Nephron (organoid): ENCODE measurements around the gene NPBWR2.
"Not testable (repeated sequence)": the region's sequence is repeated elsewhere in the genome, so short reads cannot be mapped to it uniquely, and the experiment has no call there.

Source experiments
- H3K27ac Mint-ChIP-seq, 3 experiments: 2 replicates each; pipeline ENCODE4 v1.8.0; 2020; ENCODE audit warnings: mixed read lengths in 3 of 3, mild to moderate bottlenecking in 2 of 3, moderate library complexity in 1 of 3
- H3K27me3 Mint-ChIP-seq: 2 replicates; pipeline ENCODE4 v1.8.0; 2021; ENCODE audit warnings: low read depth, mild to moderate bottlenecking, moderate library complexity, mixed read lengths
- H3K36me3 Mint-ChIP-seq: 2 replicates; pipeline ENCODE4 v1.8.0; 2020; ENCODE audit warnings: low read depth, mixed read lengths
- H3K4me1 Mint-ChIP-seq: 2 replicates; pipeline ENCODE4 v1.8.0; 2020; ENCODE audit warnings: mixed read lengths
- H3K4me3 Mint-ChIP-seq, 3 experiments: 2 replicates each; pipeline ENCODE4 v1.8.0; 2020; ENCODE audit warnings: mild to moderate bottlenecking in 3 of 3, mixed read lengths in 3 of 3, moderate library complexity in 2 of 3
- H3K9me3 Mint-ChIP-seq: 2 replicates; pipeline ENCODE4 v1.8.0; 2020; ENCODE audit warnings: mixed read lengths
- TF ChIP-seq, protein P1 (sequence below), 3 experiments: fragments of 200-600 bp; sonication (generic); IDR thresholded peaks; one replicate each; pipeline ENCODE4 v1.5.0; 2021; ENCODE audit warnings: antibody characterized with exemption in 3 of 3; ENCODE audit not compliant: unreplicated experiment in 3 of 3

NPBWR2 gene

DNA sequence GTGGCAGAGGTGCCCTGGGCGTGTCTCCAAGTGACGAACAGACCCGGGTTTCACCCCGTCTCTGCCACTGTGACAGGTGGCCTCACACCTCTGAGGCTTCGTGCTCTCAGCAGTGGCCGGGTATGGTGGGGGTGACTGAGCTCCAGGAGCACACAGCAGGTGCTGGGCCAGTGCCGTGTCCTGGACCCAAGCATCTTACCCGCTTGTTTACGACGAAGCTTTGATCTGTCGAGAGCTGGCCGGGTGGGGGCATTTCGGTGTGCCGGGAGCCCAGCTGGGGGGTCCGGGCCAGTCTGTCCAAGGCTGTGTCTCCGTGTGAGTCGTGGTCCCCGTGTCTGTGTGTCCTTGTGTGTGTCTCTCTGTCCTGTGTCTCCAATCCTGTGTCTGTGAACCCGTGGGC lies 16.0 kb downstream of the NPBWR2 start:
- Mint-ChIP-seq H3K4me3 (no peak overlapping the region), H3K27ac (no peak overlapping the region), H3K27me3 (peaks cover 41% of the 10 kb centered on the region), H3K36me3 (no peaks in the 10 kb centered on the region), H3K4me1 (no peaks in the 10 kb centered on the region), H3K9me3 (peaks cover 10% of the 10 kb centered on the region)
- TF ChIP-seq, protein P1, sequence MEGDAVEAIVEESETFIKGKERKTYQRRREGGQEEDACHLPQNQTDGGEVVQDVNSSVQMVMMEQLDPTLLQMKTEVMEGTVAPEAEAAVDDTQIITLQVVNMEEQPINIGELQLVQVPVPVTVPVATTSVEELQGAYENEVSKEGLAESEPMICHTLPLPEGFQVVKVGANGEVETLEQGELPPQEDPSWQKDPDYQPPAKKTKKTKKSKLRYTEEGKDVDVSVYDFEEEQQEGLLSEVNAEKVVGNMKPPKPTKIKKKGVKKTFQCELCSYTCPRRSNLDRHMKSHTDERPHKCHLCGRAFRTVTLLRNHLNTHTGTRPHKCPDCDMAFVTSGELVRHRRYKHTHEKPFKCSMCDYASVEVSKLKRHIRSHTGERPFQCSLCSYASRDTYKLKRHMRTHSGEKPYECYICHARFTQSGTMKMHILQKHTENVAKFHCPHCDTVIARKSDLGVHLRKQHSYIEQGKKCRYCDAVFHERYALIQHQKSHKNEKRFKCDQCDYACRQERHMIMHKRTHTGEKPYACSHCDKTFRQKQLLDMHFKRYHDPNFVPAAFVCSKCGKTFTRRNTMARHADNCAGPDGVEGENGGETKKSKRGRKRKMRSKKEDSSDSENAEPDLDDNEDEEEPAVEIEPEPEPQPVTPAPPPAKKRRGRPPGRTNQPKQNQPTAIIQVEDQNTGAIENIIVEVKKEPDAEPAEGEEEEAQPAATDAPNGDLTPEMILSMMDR (IDR thresholded peaks at IDR 0.05; ENCODE audit: unreplicated experiment in 3 of 3) = no peak

DNA sequence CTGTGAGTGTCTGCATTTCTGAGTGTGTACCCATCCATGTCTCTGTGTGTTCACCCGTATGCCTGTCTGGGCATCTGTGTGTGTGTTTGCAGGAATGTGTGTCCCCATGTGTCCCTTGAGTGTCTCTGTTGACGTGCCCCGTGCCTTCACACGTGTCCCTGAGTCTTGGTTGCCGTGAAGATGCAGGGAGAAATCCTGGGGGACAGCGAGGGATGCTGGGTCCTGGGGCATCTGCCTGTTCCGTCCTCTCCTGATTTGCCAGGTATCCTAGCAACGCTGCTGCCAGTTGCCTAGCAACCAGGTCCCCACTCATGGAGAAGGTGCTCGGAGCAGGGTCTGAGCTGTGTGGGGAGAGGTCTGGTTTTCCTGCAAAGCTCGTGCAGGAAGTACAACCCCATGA lies 17.2 kb downstream of the NPBWR2 start:
- Mint-ChIP-seq H3K4me3 (no peak overlapping the region), H3K27ac (no peak overlapping the region), H3K27me3 (peaks cover 53% of the 10 kb centered on the region), H3K36me3 (no peaks in the 10 kb centered on the region), H3K4me1 (peaks cover 4% of the 10 kb centered on the region), H3K9me3 (peaks cover 10% of the 10 kb centered on the region)
- TF ChIP-seq, protein P1 (IDR thresholded peaks at IDR 0.05; ENCODE audit: unreplicated experiment in 3 of 3) = no peak

DNA sequence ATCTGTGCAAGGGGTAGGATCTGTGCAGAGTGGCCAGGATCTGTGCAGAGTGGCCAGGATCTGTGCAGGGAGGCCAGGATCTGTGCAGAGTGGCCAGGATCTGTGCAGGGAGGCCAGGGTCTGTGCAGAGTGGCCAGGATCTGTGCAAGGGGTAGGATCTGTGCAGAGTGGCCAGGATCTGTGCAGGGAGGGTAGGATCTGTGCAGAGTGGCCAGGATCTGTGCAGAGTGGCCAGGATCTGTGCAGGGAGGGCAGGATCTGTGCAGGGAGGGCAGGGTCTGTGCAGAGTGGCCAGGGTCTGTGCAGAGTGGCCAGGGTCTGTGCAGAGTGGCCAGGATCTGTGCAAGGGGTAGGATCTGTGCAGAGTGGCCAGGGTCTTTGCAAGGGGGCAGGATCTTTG lies 18.8 kb downstream of the NPBWR2 start:
- not testable (repeated sequence) for H3K4me1 Mint-ChIP-seq, H3K36me3 Mint-ChIP-seq, H3K4me3 Mint-ChIP-seq, H3K27ac Mint-ChIP-seq, H3K9me3 Mint-ChIP-seq
- peaks cover 64% of the 10 kb centered on the region for H3K27me3 Mint-ChIP-seq

DNA sequence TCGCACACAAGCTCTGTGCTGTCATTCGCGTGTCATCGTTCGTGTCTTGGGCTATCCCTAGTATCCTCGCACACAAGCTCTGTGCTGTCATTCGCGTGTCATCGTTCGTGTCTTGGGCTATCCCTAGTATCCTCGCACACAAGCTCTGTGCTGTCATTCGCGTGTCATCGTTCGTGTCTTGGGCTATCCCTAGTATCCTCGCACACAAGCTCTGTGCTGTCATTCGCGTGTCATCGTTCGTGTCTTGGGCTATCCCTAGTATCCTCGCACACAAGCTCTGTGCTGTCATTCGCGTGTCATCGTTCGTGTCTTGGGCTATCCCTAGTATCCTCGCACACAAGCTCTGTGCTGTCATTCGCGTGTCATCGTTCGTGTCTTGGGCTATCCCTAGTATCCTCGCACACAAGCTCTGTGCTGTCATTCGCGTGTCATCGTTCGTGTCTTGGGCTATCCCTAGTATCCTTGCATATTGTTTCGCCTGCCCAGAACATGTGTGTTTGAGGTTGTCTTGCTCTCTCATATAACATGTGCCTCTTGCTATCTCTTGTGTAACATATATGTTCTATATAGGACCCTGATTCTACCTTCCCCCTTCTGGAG lies 20.0 kb downstream of the NPBWR2 start:
- H3K4me1 Mint-ChIP-seq, H3K9me3 Mint-ChIP-seq, H3K36me3 Mint-ChIP-seq, H3K4me3 Mint-ChIP-seq, H3K27ac Mint-ChIP-seq: not testable (repeated sequence)
- H3K27me3 Mint-ChIP-seq = peaks cover 71% of the 10 kb centered on the region

DNA sequence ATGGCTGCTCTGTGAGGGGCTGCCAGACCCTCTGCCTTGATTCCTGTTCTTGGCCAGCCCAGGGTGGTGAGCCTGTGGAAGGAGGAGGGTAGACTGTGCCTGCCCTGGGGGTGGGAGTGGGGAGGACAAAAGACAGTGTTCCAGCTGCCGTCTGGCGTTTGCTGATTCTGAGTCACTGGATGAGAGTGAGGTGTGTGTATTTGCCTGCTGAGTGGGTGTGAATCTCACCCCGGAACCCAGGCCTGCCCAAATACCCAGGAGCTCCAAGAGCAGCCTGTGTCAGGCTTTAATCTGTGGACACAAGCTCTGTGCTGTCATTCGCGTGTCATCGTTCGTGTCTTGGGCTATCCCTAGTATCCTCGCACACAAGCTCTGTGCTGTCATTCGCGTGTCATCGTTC lies 20.6 kb downstream of the NPBWR2 start:
- Mint-ChIP-seq H3K9me3 (peaks cover 10% of the 10 kb centered on the region), H3K4me1 (peaks cover 12% of the 10 kb centered on the region), H3K36me3 (no peaks in the 10 kb centered on the region), H3K27me3 (peaks cover 73% of the 10 kb centered on the region), H3K4me3 (no peak overlapping the region), H3K27ac (no peak overlapping the region)
- TF ChIP-seq, protein P1 (IDR thresholded peaks at IDR 0.05; ENCODE audit: unreplicated experiment in 3 of 3) = no peak

DNA sequence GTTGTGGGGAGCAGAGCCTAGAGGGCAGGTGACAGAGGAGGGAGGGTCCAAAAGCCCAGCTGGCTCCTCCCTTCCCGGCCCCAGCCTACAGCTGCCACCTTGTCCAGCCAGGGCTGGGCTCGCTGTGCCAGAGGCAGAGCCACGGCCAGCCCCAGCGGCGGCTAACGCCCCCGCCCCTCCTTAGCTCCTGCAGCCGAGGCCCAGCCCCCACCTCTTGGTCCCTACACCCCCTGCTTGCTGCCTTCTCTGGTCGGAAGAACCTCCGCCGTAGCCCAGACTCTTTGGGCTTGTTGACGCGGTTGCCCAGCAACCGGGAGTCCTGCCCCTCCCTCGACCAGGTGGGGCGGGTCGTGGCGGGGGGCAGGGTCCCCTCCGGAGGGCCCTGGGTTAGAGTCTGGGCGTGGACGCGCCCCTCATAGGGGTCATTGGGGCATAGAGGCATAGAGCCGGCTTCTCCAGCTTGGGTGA lies 22.6 kb downstream of the NPBWR2 start:
- peaks cover 15% of the 10 kb centered on the region for H3K4me1 Mint-ChIP-seq
- peaks cover 69% of the 10 kb centered on the region for H3K27me3 Mint-ChIP-seq
- no peaks in the 10 kb centered on the region for H3K36me3 Mint-ChIP-seq
- no peak overlapping the region for H3K27ac Mint-ChIP-seq
- TF ChIP-seq, protein P1 (IDR thresholded peaks at IDR 0.05; ENCODE audit: unreplicated experiment in 3 of 3) = no peak
- peaks cover 10% of the 10 kb centered on the region for H3K9me3 Mint-ChIP-seq
- peak overlapping the region; percentile 83 to 92 (median 86) for H3K4me3 Mint-ChIP-seq
